GM23338 (cell line): ENCODE data around the gene POLE. TPM values are rescaled to one million over a fixed set of nuclear protein-coding genes. Genes with fewer than 3 reads are reported as not detected.
A peak's percentile ranks its signal among the peaks of the same experiment; 100 is the strongest.

Experiments used
- ATAC-seq: fragments of 200-7000 bp; cut with Tn5 transposase; 3 replicates; pipeline ENCODE4 v1.9.1; 2020
- DNase-seq: peaks from one replicate; pipeline ENCODE4 v3.0.0-alpha.2; 2015; ENCODE audit warnings: low spot score
- H2AFZ ChIP-seq: fragments of 200-600 bp; sonication (generic); 2 replicates; pipeline ENCODE4 v1.8.0; 2016; ENCODE audit warnings: antibody characterized with exemption, mild to moderate bottlenecking, moderate library complexity
- H3F3A ChIP-seq: fragments of 200-600 bp; sonication (generic); replicated peaks from 2 replicates; pipeline ENCODE4 v1.8.0; 2017; ENCODE audit warnings: antibody characterized with exemption, mixed run types, low read depth
- H3K27ac ChIP-seq: fragments of 200-600 bp; sonication (generic); 2 replicates; pipeline ENCODE4 v1.6.1; 2016; ENCODE audit warnings: low read depth
- H3K27me3 ChIP-seq: fragments of 200-600 bp; sonication (generic); 2 replicates; pipeline ENCODE4 v1.8.0; 2016; ENCODE audit warnings: mild to moderate bottlenecking, mixed run types, moderate library complexity; ENCODE audit not compliant: insufficient read depth
- H3K36me3 ChIP-seq: fragments of 200-600 bp; sonication (generic); 2 replicates; pipeline ENCODE4 v1.8.0; 2016; ENCODE audit warnings: mild to moderate bottlenecking; ENCODE audit not compliant: insufficient read depth
- H3K4me1 ChIP-seq: fragments of 200-600 bp; sonication (generic); 2 replicates; pipeline ENCODE4 v1.8.0; 2016; ENCODE audit warnings: mild to moderate bottlenecking, moderate library complexity; ENCODE audit not compliant: insufficient read depth
- H3K4me2 ChIP-seq: fragments of 200-600 bp; sonication (generic); 2 replicates; pipeline ENCODE4 v1.7.1; 2017; ENCODE audit warnings: mixed run types
- H3K4me3 ChIP-seq: fragments of 200-600 bp; sonication (generic); 2 replicates; pipeline ENCODE4 v1.6.1; 2016; ENCODE audit warnings: mixed run types
- H3K79me2 ChIP-seq: fragments of 200-600 bp; sonication (generic); replicated peaks from 2 replicates; pipeline ENCODE4 v1.8.0; 2017; ENCODE audit warnings: mild to moderate bottlenecking; ENCODE audit not compliant: insufficient read depth
- H3K9me2 ChIP-seq: fragments of 200-600 bp; sonication (generic); 2 replicates; pipeline ENCODE4 v1.8.0; 2017; ENCODE audit not compliant: insufficient read depth
- H4K20me1 ChIP-seq: fragments of 200-600 bp; sonication (generic); replicated peaks from 2 replicates; pipeline ENCODE4 v1.8.0; 2017; ENCODE audit warnings: mild to moderate bottlenecking; ENCODE audit not compliant: insufficient read depth
- H3K27ac Mint-ChIP-seq: 2 replicates; pipeline ENCODE4 v1.8.0; 2020; ENCODE audit warnings: inconsistent platforms, mild to moderate bottlenecking, moderate library complexity, mixed read lengths
- H3K27me3 Mint-ChIP-seq: 3 replicates; pipeline ENCODE4 v1.8.0; 2022; ENCODE audit warnings: low read depth, mild to moderate bottlenecking, moderate library complexity, mixed read lengths, inconsistent platforms; ENCODE audit not compliant: insufficient read depth, poor library complexity
- H3K36me3 Mint-ChIP-seq: 3 replicates; pipeline ENCODE4 v1.8.0; 2021; ENCODE audit warnings: low read depth, mild to moderate bottlenecking, inconsistent platforms, moderate library complexity, mixed read lengths
- H3K4me1 Mint-ChIP-seq: 3 replicates; pipeline ENCODE4 v1.8.0; 2020; ENCODE audit warnings: mild to moderate bottlenecking, inconsistent platforms, mixed read lengths
- H3K4me3 Mint-ChIP-seq: 3 replicates; pipeline ENCODE4 v1.8.0; 2021; ENCODE audit warnings: moderate library complexity, mild to moderate bottlenecking, inconsistent platforms, mixed read lengths
- H3K9me3 Mint-ChIP-seq: 3 replicates; pipeline ENCODE4 v1.8.0; 2020; ENCODE audit warnings: moderate library complexity, mild to moderate bottlenecking, inconsistent platforms, mixed read lengths
- EZH2 ChIP-seq: fragments of 200-600 bp; sonication (generic); IDR thresholded peaks from one replicate; pipeline ENCODE4 v1.8.0; 2017; ENCODE audit warnings: antibody characterized with exemption, mild to moderate bottlenecking, low read depth; ENCODE audit not compliant: unreplicated experiment
- EZH2phosphoT487 ChIP-seq: fragments of 200-600 bp; sonication (generic); IDR thresholded peaks from one replicate; pipeline ENCODE4 v1.8.1; 2018; ENCODE audit warnings: antibody characterized with exemption; ENCODE audit not compliant: unreplicated experiment
- JUNB ChIP-seq: IDR thresholded peaks from one replicate; pipeline ENCODE4 v1.6.1; 2016; ENCODE audit warnings: antibody characterized with exemption; ENCODE audit not compliant: unreplicated experiment
- POLR2AphosphoS5 ChIP-seq: IDR thresholded peaks from 2 replicates; pipeline ENCODE4 v1.6.1; 2016; ENCODE audit warnings: antibody characterized with exemption, low read depth
- STAT1 ChIP-seq: IDR thresholded peaks from one replicate; pipeline ENCODE4 v1.6.1; 2016; ENCODE audit warnings: antibody characterized with exemption; ENCODE audit not compliant: unreplicated experiment
- ZNF114 ChIP-seq: fragments of 250-450 bp; sonication (Bioruptor Pico); IDR thresholded peaks from 2 replicates; pipeline ENCODE4 v1.5.0; 2020; ENCODE audit warnings: mild to moderate bottlenecking, moderate library complexity
- polyA plus RNA-seq: library from polyadenylated mRNA; unstranded; fragments of >200 nt; fragmentation: Nextera tagmentation; extraction: Ambion mirVana; gene quantifications from 2 replicates; pipeline ENCODE4 v1.2.1, GENCODE V29; 2016
- total RNA-seq: library from RNA; depleted of rRNA; stranded (reverse); fragments of >200 nt; shearing (Covaris generic); gene quantifications from 2 replicates; pipeline ENCODE4 v1.2.3, GENCODE V29; 2014
- TF ChIP-seq, protein P1 (sequence below): IDR thresholded peaks from 2 replicates; pipeline ENCODE4 v1.6.1; 2016; ENCODE audit warnings: antibody characterized with exemption
- TF ChIP-seq, protein P2 (sequence below), 2 experiments: fragments of 200-600 bp in 1 of 2; sonication (generic) in 1 of 2; conservative IDR thresholded peaks; 2 replicates each; pipeline versions ENCODE4 v1.5.1 to v1.6.1; 2016 to 2017; ENCODE audit warnings: antibody characterized with exemption in 2 of 2, low read depth in 2 of 2, mild to moderate bottlenecking in 2 of 2, moderate library complexity in 1 of 2

Gene POLE
- total and polyA plus RNA-seq, 2 experiments from 2014 or later = 33.6 to 125 TPM

DNA sequence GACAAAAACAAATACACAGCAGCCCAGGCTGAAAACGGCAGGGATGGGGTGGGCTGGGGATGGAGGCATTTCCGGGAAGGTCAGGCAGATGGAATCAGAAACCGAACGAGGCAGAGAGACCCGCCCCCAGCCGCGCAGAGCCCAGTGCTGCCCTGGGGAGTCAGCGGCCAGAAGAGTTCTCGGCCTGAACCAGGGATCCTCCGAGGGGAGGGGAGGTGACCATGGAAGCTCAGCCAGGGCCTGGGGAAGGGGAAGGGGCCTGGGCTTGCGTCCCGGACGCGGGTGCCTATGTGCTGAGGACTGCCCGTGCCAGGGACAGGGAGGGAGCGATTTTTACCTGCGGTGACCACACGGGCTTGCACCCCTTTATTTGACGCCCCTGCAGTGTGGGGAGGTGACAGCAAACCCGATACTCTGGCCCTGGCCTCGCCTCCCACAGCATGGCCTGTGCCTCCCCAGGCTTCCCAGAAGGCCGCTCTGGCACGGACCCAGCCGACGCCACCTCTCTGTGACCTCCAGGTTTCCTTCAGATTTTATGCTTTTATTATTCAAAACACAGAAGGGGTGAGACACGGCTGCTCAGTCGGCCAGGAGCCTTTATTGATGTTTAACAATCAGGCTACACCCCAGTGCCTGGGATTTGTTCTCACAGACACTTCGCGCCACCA is 84.4 kb downstream of the POLE start:
- H3K4me1 Mint-ChIP-seq = peaks cover 13% of the 10 kb centered on the region
- peaks cover 1% of the 10 kb centered on the region for H3K9me3 Mint-ChIP-seq
- peaks cover 63% of the 10 kb centered on the region for H3K27me3 ChIP-seq
- no peak overlapping the region for H3K4me3 ChIP-seq
- no peak overlapping the region for H3K4me3 Mint-ChIP-seq
- H3F3A ChIP-seq = peaks cover 18% of the 10 kb centered on the region
- no peaks in the 10 kb centered on the region for H3K36me3 Mint-ChIP-seq
- peak; percentile 9 for ATAC-seq
- no peak for DNase-seq
- peaks cover 3% of the 10 kb centered on the region; the same call in 1 of the 2 replicates for H3K4me1 ChIP-seq
- TF ChIP-seq, protein P1, sequence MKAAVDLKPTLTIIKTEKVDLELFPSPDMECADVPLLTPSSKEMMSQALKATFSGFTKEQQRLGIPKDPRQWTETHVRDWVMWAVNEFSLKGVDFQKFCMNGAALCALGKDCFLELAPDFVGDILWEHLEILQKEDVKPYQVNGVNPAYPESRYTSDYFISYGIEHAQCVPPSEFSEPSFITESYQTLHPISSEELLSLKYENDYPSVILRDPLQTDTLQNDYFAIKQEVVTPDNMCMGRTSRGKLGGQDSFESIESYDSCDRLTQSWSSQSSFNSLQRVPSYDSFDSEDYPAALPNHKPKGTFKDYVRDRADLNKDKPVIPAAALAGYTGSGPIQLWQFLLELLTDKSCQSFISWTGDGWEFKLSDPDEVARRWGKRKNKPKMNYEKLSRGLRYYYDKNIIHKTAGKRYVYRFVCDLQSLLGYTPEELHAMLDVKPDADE = no peak
- no peak for TF ChIP-seq ZNF114 (CRISPR knock-in tag)
- no peak for TF ChIP-seq EZH2
- TF ChIP-seq, protein P2, sequence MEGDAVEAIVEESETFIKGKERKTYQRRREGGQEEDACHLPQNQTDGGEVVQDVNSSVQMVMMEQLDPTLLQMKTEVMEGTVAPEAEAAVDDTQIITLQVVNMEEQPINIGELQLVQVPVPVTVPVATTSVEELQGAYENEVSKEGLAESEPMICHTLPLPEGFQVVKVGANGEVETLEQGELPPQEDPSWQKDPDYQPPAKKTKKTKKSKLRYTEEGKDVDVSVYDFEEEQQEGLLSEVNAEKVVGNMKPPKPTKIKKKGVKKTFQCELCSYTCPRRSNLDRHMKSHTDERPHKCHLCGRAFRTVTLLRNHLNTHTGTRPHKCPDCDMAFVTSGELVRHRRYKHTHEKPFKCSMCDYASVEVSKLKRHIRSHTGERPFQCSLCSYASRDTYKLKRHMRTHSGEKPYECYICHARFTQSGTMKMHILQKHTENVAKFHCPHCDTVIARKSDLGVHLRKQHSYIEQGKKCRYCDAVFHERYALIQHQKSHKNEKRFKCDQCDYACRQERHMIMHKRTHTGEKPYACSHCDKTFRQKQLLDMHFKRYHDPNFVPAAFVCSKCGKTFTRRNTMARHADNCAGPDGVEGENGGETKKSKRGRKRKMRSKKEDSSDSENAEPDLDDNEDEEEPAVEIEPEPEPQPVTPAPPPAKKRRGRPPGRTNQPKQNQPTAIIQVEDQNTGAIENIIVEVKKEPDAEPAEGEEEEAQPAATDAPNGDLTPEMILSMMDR (conservative IDR thresholded peaks at IDR 0.05; ENCODE audit: low read depth in 2 of 2) = no peak
- TF ChIP-seq POLR2AphosphoS5 = no peak
- TF ChIP-seq EZH2phosphoT487 = no peak
- no peak for TF ChIP-seq STAT1
- TF ChIP-seq JUNB = no peak
- H3K36me3 ChIP-seq = no peaks in the 10 kb centered on the region
- no peak overlapping the region for H3K27ac ChIP-seq
- H3K27ac Mint-ChIP-seq = no peak overlapping the region
- no peaks in the 10 kb centered on the region for H3K9me2 ChIP-seq
- H3K79me2 ChIP-seq = no peaks in the 10 kb centered on the region
- no peak overlapping the region for H3K4me2 ChIP-seq
- H3K27me3 Mint-ChIP-seq = peaks cover 64% of the 10 kb centered on the region
- H2AFZ ChIP-seq = 0 out of 2 replicates have a peak overlapping the region, but pooled peaks have one; percentile 47
- no peaks in the 10 kb centered on the region for H4K20me1 ChIP-seq

DNA sequence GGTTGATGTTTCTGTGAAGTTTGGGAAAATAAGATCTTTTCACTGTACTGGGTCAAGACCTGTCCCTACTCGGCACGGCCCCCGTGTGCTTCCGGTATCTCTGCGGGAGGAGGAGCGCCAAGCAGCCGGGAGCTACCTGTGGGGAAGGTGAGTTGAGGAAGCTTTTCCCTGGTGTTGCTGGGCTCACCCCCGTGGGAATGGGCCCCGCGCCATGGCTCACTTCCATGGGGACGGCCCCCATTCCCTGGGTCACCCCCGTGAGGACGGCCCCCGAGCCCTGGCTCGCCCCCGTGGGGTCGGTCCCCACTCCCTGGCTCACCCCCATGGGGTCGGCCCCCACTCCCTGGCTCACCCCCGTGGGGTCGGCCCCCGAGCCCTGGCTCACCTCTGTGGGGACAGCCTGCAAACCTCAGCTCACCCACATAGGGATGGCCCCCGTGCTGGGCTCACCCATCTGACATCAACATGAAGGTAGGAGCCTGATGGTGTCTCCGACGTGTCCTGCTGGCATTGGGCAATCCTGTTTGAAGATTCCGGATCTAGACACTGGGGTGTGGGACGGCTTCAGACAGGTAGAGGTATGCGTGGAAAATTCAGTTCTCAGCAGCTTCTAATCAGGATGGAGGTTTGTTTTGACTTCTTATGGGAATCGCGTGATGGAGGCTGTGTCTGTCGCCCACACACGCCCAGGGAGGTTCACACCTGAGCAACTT is 85.8 kb downstream of the POLE start:
- DNase-seq = no peak
- TF ChIP-seq, protein P2 (conservative IDR thresholded peaks at IDR 0.05; ENCODE audit: low read depth in 2 of 2) = no peak
- Histone ChIP-seq H3F3A (peaks cover 24% of the 10 kb centered on the region), H3K36me3 (no peaks in the 10 kb centered on the region), H2AFZ (no peak overlapping the region), H4K20me1 (no peaks in the 10 kb centered on the region), H3K27me3 (peaks cover 62% of the 10 kb centered on the region), H3K9me2 (no peaks in the 10 kb centered on the region), H3K79me2 (no peaks in the 10 kb centered on the region), H3K27ac (no peak overlapping the region), H3K4me1 (peaks cover 3% of the 10 kb centered on the region; the same call in 1 of the 2 replicates), H3K4me2 (no peak overlapping the region), H3K4me3 (no peak overlapping the region)
- Mint-ChIP-seq H3K36me3 (no peaks in the 10 kb centered on the region), H3K4me3 (peak overlapping the region; percentile 26; the same call in 1 of the 3 replicates), H3K4me1 (peaks cover 18% of the 10 kb centered on the region), H3K27ac (no peak overlapping the region), H3K9me3 (peaks cover 8% of the 10 kb centered on the region), H3K27me3 (peaks cover 64% of the 10 kb centered on the region)
- ATAC-seq = no peak
